Chondrocyte (in vitro differentiated cells): Measurements from ENCODE around the gene ITPKB. TPM values are rescaled to one million over a fixed set of nuclear protein-coding genes. Genes with fewer than 3 reads are reported as not detected.

ENCODE experiments used
- DNase-seq: peaks from one replicate; pipeline ENCODE4 v3.0.0; 2021; ENCODE audit warnings: mixed read lengths, low spot score
- H3K27ac Mint-ChIP-seq: one replicate; pipeline ENCODE4 v1.8.0; 2021; ENCODE audit warnings: mild to moderate bottlenecking, moderate library complexity, mixed read lengths; ENCODE audit not compliant: unreplicated experiment
- H3K27me3 Mint-ChIP-seq: 2 replicates; pipeline ENCODE4 v1.8.0; 2021; ENCODE audit warnings: low read depth, mixed read lengths
- H3K36me3 Mint-ChIP-seq: 2 replicates; pipeline ENCODE4 v1.8.0; 2021; ENCODE audit warnings: low read depth, mixed read lengths
- H3K4me1 Mint-ChIP-seq: 2 replicates; pipeline ENCODE4 v1.8.0; 2021; ENCODE audit warnings: low read depth, mild to moderate bottlenecking, mixed read lengths
- H3K4me3 Mint-ChIP-seq: one replicate; pipeline ENCODE4 v1.8.0; 2021; ENCODE audit warnings: mild to moderate bottlenecking, moderate library complexity, mixed read lengths; ENCODE audit not compliant: unreplicated experiment
- H3K9me3 Mint-ChIP-seq: 2 replicates; pipeline ENCODE4 v1.8.0; 2021; ENCODE audit warnings: low read depth, mixed read lengths
- CTCF ChIP-seq: fragments of 200-600 bp; sonication (generic); IDR thresholded peaks from 2 replicates; pipeline ENCODE4 v1.5.0; 2021; ENCODE audit warnings: antibody characterized with exemption, mild to moderate bottlenecking, moderate library complexity
- total RNA-seq: library from RNA; stranded (reverse); gene quantifications from 3 replicates; pipeline ENCODE4 v1.2.1, GENCODE V29; 2021

The ITPKB gene
- total RNA-seq, 1 donor from 2014 or later, result 13.4 TPM

GRCh38 chr1:226708967-226709396 is 30.1 kb downstream of the ITPKB start:
- H3K36me3 Mint-ChIP-seq, result no peaks in the 10 kb centered on the region
- TF ChIP-seq CTCF, result peak; percentile 43
- no peak overlapping the region for H3K4me3 Mint-ChIP-seq
- DNase-seq, result no peak
- H3K27ac Mint-ChIP-seq, result no peak overlapping the region
- H3K4me1 Mint-ChIP-seq, result peaks cover 23% of the 10 kb centered on the region
- H3K27me3 Mint-ChIP-seq, result no peaks in the 10 kb centered on the region
- H3K9me3 Mint-ChIP-seq, result no peaks in the 10 kb centered on the region

GRCh38 chr1:226708342-226708780 is 30.7 kb downstream of the ITPKB start:
- no peak overlapping the region for H3K4me3 Mint-ChIP-seq
- H3K9me3 Mint-ChIP-seq, result no peaks in the 10 kb centered on the region
- peaks cover 23% of the 10 kb centered on the region for H3K4me1 Mint-ChIP-seq
- H3K27me3 Mint-ChIP-seq, result no peaks in the 10 kb centered on the region
- no peaks in the 10 kb centered on the region for H3K36me3 Mint-ChIP-seq
- H3K27ac Mint-ChIP-seq, result peak overlapping the region; percentile 57
- no peak for DNase-seq
- TF ChIP-seq CTCF, result no peak

- Mint-ChIP-seq H3K4me1 (peaks cover 37% of the 10 kb centered on the region), H3K9me3 (no peaks in the 10 kb centered on the region), H3K4me3 (no peak overlapping the region), H3K27ac (no peak overlapping the region), H3K27me3 (no peaks in the 10 kb centered on the region), H3K36me3 (no peaks in the 10 kb centered on the region)
- DNase-seq, result no peak
- no peak for TF ChIP-seq CTCF
Observed at GRCh38 chr1:226706684-226707083, 32.4 kb downstream of the ITPKB start.

- H3K27ac Mint-ChIP-seq, result peak overlapping the region; percentile 87
- H3K36me3 Mint-ChIP-seq, result no peaks in the 10 kb centered on the region
- H3K4me3 Mint-ChIP-seq, result peak overlapping the region; percentile 63
- no peak for DNase-seq
- no peaks in the 10 kb centered on the region for H3K9me3 Mint-ChIP-seq
- peaks cover 34% of the 10 kb centered on the region for H3K4me1 Mint-ChIP-seq
- no peaks in the 10 kb centered on the region for H3K27me3 Mint-ChIP-seq
- no peak for TF ChIP-seq CTCF
Observed at GRCh38 chr1:226704169-226704937, 34.7 kb downstream of the ITPKB start.

GRCh38 chr1:226702957-226703831 is 35.9 kb downstream of the ITPKB start:
- no peak for TF ChIP-seq CTCF
- peak overlapping the region; percentile 97 for H3K27ac Mint-ChIP-seq

More at GRCh38 chr1:226702957-226703831, 35.9 kb downstream of the ITPKB start:
- H3K4me1 Mint-ChIP-seq, result peaks cover 27% of the 10 kb centered on the region
- DNase-seq, result no peak
- no peaks in the 10 kb centered on the region for H3K9me3 Mint-ChIP-seq
- no peaks in the 10 kb centered on the region for H3K27me3 Mint-ChIP-seq
- H3K4me3 Mint-ChIP-seq, result peak overlapping the region; percentile 76
- H3K36me3 Mint-ChIP-seq, result no peaks in the 10 kb centered on the region
